DMS153 treated with DMSO at 0.1 percent for 48 hours (cell line): ENCODE measurements around the gene SLC28A1.

Experiments
- DNase-seq: peaks from one replicate; lab custom pipeline; 2025; ENCODE audit not compliant: unreplicated experiment; lab: John Stamatoyannopoulos, UW

Gene SLC28A1

DNA sequence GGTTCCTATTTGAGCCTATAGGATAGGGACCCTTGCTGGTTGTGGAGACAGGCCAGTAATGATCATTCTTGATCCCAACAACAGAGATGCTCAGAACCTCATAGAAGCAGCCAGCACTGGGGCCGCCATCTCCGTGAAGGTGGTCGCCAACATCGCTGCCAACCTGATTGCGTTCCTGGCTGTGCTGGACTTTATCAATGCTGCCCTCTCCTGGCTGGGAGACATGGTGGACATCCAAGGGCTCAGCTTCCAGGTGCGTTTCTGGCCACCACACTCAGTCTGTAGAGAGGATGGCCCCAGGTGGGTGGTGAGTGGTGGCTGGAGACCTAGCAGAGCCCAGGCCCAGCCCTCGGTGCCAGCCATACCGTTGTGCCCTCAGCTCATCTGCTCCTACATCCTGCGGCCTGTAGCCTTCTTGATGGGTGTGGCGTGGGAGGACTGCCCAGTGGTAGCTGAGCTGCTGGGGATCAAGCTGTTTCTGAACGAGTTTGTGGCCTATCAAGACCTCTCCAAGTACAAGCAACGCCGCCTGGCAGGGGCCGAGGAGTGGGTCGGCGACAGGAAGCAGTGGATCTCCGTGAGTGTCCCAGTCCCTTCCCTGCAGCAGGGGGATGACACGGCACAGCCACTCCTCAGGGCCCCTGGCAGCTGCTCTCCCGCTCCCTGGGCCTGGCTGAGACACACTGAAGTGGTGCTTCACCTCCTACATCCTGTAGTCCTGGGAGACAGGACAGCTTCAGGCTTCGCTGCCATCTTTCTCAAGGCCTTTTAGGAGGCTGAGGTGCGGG, 50.7 kb downstream of the SLC28A1 start:
- DNase-seq = no peak

DNA sequence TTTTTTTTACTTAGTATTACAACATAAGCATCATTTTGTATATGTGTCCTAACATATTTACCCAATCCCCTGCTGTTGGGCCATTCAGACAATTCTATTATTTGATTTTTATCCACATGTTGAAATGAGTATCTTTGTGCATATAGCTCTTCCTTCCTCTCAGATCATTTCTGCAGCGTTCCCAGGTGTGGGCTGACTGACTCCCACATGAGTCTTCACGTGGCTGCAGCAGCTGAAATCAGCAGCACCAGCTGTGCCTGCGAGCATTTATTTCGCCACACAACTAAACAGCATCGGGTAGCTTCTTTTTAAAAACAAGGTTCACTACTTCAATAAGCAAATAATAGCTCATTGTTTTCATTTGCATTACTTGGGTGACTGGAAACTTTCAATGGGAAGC, 52.7 kb downstream of the SLC28A1 start:
- no peak for DNase-seq

DNA sequence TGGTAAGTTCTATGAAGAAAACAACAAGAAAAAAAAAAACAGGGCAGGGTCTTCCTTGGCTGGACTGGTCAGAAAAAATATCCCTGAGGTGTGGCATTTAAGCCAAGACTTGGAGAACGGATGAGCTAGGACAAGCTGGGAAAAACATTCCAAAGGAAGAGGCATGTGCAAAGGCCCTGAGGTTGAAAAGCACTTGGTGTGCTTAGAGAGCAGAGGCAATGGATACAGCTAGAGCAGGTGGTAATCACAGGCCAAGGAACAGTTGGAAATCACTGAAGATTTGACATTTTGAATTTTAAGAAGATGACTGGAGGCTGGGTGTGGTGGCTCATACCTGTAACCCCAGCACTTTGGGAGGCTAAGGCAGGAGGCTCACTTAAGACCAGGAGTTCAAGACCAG, 54.3 kb downstream of the SLC28A1 start:
- no peak for DNase-seq

DNA sequence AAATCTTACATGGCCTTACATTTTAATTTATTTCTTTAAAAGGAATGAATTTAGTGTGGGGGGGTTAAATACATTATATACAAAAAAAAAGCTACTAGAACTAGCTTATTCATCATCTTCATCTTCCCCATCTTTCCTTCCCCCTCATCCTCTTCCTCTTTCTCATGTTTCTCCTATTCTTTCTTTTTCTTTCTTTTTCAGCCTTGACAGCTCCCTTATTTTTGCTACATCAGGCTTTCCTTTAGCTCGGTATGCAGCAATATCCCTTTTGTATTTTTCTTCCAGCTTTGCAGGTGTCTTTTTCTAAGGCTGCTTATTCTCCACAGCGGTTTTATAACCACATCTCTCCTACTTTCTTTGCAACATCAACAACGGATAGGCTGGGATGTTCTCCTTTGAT, 55.9 kb downstream of the SLC28A1 start:
- DNase-seq = no peak

- no peak for DNase-seq
Measured at GRCh38 chr15:84942456-84942855, 58.0 kb downstream of the SLC28A1 start.

- DNase-seq = no peak
Measured at GRCh38 chr15:84944311-84944710, 59.8 kb downstream of the SLC28A1 start.

GRCh38 chr15:84944861-84945260, 60.4 kb downstream of the SLC28A1 start:
- DNase-seq = no peak

- DNase-seq = no peak
Measured at GRCh38 chr15:84946772-84947489, 62.5 kb downstream of the SLC28A1 start.

DNA sequence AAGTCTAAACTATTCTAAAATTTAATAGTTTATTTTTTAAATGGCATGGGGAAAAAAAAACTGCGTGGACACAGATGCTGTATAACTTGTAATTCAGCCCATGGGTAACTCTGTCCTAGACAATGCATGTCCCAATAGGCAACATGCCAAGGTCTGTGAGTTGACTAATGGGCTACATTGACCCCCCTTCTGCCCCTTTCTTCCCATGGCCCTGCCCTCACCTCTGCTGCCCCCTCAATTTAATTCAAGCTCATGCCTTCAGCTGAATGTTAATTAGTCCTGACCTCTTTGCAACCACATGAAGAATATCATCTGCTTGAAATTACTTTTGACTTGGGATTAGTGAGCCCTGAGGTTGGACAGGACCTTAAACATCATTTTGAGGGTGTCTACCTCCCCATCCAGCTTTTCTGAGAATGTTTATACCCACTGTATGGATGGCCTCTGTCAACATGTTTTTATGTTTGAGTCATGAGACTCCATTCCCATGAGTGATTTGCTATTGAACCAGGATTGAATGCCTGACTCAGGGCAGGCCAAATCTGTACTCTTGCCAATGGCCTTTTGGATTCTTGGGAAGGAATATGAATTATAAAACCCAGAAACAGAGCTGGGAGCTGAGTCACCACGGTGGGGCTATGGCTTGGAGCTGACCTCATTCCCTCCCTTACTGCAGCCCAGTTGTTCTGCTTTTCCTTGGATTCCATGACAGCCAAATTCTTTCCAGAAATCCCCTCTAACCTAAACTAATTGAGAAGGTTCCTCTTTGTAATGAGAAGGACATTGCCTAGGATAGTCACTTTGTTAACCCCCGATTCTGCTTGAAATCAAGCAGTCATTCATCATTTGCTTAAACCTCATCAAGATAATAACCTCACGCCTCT, 63.7 kb downstream of the SLC28A1 start:
- DNase-seq = no peak

- DNase-seq = no peak
Measured at GRCh38 chr15:84949043-84949442, 64.6 kb downstream of the SLC28A1 start.

DNA sequence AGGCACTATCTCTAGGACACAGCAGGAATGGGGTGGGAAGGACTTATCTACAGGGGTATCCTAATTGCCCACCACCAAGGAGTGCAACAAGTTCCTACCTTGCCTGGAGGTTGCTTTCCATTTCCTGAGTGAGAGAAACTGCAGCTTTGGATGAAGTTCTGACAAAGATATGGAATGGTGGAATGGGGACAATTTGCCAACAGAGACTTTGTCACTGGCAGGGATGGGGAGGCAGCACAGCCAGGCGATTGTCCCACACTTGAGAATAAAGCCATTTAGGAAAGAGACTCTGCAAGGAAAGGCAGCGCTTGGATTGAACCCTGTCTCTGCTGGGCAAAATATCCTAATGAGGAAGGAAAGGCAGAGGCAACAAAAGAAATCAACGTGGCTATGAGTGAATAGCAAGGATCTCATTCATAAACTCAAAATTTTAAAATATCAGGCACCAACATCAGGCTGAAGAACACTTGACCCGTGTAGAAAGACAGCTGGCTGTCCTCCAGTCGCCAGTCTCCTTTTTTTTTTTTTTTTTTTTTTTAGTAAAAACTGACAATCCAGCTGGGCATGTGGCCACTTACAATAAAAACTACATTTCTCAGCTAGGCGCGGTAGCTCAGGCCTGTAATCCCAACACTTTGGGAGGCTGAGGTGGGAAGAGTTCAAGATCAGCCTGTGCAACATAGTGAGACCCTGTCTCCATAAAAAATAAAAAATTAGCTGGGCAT, 65.5 kb downstream of the SLC28A1 start:
- no peak for DNase-seq

DNA sequence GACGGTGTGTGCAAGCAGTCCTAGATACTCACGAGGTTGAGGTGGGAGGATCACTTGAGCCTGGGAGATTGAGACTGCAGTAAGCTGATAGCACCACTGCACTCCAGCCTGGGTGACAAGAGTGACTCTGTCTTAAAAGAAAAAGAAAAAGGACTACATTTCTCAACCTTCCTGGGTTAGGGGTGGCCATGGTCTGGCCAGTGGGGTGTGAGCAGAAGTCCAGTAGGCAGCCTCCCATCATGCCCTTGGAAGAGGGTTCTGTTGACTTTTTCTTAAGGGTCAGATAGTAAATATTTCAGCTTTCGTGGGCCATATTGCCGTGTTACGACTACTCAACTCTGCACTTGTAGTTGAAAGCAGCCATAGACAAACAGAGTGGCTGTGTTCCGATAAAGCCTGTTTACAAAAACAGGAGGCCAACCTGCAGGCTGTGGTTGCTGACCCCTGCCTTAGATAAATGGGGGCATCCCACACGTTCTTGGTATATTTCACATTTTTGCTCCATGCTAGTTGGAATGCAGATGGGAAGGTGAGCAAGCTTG, 66.2 kb downstream of the SLC28A1 start:
- DNase-seq = no peak

DNA sequence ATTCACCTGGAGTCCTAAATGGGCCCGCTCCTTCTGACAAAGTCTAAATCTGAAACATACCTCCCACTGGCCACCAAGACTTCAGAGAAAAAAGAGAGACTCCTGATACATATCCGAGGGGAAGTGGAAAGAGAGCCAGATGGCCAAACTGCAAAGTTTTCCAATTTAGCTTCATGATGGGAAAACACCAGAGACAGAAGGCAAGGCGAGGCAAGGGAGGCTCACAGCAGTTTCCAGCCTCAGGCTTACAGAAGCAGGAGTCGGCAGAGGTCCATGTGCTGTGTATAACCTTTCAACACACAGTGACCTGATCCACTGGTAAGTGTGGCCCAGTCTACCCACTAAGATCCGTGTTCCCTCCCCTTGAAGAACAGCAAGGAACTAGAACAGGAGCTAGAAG, 67.3 kb downstream of the SLC28A1 start:
- no peak for DNase-seq

DNA sequence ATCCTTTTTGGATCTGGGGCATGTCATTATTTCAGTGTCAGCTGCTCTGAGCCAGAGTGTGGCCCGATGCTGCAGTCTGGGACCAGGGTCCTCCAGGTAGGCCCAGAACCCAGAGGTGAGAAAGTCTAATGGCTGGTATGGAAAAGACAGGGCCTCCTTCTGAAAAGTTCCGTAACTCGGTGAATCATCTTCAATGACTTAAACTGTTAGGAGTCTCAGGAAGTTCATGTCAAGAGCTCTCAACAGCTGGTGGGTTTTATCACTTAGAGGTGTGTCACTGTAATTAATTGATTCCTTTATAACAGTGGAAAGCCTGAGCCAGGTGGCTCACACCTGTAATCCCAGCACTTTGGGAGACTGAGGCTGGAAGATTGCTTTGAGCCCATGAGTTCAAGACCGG, 68.7 kb downstream of the SLC28A1 start:
- DNase-seq = no peak

DNA sequence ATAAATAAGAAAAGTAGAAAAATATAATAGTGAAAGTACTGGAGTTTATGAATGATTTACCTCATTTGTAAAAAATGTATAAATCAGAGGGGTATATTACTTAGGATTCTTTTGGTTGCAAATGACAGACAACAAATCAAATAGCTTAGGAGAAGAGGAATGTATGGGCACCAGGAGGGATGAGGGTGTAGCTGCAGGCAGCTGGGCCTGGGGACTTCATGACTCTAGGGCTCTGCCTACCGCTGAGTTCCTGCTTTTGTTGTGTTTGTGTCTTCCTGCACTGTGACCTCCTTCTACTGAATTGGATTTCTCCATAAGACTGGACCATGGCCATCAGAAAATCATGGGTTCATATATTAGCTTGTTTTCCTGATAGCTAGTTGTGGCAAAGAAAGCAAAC, 69.3 kb downstream of the SLC28A1 start:
- no peak for DNase-seq

DNA sequence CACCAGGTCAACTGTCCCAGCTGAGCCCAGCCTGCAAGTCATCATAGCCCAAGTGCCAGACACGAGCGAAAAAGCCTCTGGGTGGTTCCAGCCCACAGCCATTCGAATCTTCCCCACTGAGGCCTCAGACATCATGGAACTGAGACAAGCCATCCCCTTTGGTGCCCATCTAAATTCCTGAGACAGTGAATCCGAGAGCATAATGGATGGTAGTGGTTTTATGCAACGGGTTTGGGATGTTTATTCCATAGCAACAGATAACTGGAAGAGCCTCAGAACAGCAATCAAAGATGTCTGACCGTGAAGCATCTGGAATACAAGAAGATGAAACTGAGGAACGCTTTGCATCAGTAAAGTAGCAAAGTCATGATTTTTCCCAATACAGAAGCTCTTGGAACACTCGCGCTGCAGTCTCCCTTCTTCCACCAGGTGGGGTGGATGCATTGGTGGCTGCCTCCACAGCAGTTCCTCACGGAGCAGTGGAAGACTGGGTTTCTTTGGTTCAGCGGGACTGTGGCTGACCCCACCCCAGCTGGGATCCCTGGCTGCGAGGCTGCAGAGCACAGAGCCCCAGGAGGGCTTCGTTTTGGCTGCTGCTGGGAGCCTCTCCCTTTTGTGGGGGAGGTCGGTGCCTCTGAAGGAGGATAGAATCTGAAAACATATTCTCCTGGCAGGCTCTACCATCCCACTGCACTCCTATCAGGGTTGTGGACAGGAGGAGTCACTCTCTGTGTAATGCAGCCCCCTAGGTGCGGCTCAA, 70.8 kb downstream of the SLC28A1 start:
- DNase-seq = no peak

GRCh38 chr15:84956199-84956598, 71.7 kb downstream of the SLC28A1 start:
- DNase-seq = no peak

- no peak for DNase-seq
Measured at GRCh38 chr15:84960391-84961113, 76.1 kb downstream of the SLC28A1 start.

DNA sequence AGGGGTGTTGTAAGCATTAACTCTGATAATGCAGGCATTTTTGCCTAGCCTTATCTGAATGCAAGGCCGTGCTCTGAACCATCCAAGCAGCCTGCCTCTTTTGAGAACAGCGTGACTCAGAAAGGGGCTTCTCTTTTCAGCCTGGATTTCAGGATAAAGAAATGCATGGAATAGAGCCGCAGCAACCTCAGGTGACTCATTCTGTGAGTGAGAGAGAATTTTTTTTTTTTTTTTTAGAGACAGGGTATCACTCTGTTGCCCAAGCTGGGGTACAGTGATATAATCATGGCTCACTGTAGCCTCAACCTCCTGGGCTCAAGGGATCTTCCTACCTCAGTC, 76.6 kb downstream of the SLC28A1 start:
- DNase-seq = no peak
